SKM-1 treated with dmso at 0.1 percent for 144 hours (cell line): ENCODE data around the gene STARD13.

Source experiments
- DNase-seq: peaks from one replicate; lab custom pipeline; 2025; ENCODE audit not compliant: unreplicated experiment; lab: John Stamatoyannopoulos, UW

STARD13 gene

DNA sequence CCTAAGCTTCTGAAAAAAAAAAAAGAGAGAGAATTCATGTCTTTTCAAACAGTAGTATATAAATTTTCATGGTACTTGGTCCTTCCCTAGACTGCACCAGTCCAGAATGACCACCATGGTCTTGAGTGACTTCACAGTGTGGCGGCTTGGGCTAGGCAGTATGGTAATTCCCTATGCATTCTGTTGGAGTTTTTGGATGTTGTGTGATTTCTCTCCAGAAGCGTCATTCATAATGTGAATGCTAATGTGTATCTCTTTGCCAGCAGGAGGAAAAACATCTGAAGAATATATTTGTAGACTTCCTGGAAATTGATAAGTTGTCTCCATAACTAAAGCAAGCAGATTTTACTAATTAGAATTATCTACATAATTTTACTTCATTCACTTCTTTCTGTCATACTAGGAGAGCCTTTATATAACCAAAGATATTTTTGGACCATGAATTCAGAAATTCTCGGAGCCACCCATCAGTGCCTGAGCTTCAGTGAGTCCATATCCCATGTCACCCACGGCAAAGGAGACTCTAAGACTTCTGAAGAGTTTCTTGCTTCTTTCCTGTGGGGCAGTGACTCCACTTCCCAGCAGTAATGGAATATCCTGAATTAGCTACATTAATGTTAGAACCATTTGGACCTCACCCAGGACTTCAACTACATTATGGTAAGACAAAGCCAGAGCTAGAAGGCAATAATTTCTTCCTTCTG is 8.4 kb downstream of the STARD13 start:
- no peak for DNase-seq

DNA sequence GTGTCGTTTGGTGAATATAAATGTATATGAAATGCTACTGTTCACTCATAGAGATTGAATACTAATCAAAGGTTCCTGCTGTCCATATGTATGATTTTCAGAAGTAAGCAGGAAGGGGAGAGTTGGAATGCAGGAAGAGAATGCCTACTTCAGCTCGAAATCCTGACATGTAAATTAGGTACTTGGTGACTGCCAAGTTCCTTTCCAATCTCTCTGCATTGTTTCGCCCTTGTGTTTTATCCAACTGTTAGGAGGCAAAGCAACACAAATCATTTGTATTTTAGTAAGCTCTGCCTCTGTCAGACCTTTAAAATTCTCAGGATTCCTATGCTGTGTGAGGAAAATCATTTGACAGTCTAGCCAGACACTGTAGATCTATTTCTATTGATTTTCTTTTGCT is 9.0 kb downstream of the STARD13 start:
- no peak for DNase-seq

DNA sequence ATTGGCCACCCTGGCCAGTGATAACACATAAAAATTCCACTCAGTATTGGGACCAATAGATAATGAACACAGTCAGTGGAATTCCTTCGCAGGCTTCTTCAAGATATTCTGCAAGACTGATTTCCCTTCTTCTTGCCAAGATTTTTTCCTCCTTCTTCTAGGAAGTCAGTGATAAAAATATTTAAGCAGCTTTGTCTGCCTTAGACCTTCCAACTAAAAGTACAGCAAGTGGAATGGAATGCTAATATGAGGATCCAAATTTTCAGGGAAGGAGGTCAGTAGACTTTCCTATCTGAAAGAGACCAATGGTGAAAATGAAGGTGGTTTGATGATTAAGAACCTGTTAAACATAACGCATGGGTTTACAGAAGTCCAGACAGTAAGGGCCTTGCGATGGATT is 9.6 kb downstream of the STARD13 start:
- no peak for DNase-seq

DNA sequence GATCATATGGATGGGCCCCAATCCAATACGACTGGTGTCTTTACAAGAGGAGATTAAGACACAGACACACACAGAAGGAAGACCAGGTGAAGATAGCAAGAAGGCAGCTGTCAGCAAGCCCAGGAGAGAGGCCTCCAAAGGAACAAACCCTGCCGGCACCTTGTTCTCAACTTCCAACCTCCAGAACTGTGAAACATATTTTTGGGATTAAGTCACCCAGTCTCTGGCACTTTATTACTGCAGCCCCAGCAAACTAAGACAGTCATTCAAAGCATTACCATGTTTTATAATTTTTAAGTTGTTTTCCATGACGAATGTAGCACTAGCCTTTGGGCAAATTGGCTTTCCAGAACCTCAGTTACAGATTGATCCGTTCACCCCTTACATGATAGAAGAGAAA is 11.3 kb downstream of the STARD13 start:
- DNase-seq: no peak

DNA sequence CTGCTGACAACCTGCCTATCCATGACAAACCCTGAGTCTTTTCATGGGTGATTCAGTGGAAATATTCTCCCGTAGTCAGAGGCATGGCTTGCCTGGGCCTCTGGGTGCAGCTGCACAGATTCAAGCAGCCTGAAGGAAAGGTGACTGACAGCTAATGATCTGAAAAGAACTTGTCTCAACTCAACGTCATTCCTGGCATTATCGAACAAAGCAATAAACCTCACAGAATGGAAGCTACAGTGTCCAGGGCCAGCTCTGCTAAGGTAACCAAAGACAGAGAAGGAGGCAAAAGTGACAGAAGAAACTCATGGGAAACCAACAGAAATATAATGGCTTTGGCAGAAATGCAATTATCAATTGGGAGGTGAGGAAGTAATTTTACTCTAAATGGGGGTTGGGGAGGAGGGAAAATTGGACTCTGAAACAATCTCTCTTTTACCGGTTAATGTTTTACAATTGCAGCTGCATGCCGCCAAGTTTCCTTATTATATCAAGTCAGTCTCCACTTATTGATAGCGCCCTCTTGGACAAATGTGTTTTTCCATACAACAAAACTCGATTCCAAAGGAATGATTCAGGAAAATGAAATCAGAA is 12.9 kb downstream of the STARD13 start:
- no peak for DNase-seq

DNA sequence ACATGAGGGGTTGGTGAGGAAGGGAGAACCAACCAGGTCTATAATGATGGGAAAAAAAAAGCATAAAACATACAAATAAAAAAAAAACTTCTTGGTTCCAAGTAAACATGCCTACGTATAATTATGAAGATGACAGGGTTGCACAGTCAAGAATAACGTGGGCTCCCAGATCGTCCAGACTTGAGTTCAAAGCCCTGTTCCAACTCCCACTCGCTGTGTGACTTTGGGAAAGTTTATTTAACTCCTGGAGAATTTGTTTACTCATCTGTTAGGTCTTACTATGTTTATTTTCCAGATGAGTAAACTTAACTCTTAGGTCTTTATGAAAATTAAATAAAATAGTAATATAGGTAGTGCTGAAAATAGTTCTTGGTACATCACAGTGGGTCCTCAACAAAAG is 13.8 kb downstream of the STARD13 start:
- DNase-seq: no peak

DNA sequence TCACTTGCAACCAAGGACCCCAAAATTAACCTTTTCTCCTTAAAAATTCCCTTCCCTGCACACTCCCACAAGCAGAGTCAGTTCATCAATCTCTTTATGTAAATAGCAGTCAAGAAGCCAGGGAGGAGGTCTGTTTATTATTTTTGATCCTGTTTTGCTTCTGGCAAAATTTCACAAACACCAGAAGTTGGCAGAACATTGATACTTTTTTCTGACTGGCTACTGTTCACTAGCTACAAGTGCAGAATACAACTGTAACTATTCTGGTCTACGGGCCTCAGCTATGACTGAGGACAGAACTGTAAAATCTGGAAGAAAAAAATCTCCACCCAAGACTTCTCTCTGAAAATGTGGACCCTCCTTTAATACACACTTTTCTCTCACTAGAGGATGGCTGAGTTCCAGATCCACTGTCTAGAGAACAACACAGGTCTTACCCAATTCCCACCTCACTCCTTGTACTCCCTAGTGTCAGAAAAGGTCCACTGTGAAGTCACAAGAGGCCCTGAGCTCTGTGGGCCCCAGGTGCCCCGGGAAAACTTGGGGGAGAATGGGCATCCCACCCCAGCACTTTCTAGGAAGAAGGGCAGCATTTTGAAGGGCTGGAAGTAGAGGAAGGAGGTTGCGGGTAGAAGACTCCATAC is 14.5 kb downstream of the STARD13 start:
- DNase-seq: no peak

DNA sequence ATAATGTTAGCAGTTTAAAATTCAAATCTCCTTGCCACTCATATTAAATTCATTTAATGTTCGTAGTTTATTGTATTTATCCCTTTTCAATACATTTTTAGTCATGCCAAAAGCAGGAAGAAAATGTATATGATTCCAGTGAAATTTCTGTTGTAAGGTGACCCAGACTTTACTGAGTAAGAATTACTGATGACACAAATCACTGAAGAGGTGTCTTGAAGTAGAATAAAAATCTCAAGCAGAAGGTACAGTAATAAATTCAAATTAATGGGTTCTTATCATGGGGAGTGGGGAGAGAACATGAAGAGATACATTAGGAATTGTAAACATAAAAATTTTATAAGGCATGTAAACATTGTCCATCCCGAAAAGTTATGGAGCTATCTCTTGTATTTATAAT is 19.9 kb downstream of the STARD13 start:
- DNase-seq: no peak

DNA sequence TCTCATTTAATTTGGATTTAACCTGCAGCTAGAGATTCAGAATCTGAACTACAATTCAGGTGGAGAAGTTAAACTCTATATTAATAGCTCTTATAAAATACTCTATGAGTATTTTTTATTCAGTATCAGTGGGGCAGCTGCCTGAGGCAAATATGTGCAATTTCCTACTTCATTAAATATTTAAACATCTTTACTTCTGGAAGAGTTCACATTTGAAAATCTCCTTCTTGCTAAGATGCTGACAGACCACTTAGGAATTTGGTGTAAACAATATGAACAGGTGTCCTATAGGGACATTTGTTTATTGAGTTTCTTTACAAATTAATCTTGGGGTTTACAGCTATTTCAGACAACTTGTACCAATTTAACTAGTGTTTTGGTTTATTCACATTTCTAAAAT is 20.4 kb downstream of the STARD13 start:
- no peak for DNase-seq

DNA sequence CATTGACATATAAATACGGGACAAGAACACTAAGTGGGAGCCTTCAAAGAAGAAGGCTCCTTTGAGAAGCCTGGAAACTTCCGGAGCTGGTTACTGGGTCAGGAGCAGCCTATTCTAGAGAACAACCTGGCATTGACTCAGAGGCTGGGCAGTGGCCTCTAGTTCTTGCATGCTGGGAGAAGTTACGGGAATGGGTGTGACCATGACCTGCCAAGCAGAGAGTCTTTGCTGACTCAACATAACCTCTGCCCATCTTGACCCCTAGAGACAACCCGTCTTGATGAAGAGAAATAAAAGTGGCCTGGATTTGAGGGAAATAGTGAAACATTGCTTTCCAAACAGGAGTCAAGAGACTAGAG is 21.0 kb downstream of the STARD13 start:
- no peak for DNase-seq

DNA sequence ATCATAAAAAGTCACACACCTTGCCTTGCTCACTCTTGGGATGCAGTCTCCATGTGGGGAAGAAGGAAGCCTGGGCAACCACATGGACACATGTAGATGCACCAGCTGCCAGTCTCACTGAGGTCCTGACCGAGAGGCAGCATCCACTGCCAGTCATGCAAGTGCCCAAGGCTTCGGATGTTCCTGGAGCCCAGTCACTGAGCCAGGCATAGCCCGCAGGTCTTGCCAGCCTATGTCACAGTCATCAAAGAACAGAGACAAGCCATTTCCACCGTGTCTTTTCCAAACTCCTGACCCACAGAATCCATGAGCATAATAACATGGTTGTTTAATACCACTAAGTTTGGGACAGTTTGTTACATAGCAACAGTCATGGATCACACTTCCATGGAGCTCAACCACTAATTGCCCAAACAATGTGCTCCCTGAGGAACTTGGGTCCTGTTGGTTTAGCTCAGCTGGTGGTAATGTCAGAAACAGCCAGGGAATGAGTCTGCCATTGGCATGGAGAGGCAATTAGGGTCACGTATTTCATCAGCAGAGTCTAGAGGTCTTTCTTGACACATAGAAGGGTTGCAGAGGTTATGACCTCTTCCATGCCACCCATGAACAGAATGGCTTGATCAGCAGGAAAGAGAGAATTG is 21.5 kb downstream of the STARD13 start:
- no peak for DNase-seq

DNA sequence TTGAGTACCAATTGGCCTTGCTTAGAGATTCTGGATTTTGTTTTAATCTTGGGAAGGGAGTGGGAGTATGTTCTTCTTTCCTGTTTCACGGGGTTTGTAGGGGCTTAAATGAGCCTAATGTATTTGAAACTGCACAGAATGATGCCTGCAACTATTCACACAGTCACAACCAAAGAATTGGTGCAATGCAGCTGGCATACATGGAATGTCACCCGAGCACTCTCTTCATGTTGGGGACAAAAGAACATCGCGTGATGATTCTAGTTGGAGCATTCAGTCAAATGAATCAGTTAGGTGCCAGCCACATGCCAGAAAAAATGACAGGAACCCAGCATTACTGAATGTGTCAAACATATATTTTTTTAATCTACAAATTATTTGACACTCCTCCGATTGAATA is 22.1 kb downstream of the STARD13 start:
- no peak for DNase-seq

DNA sequence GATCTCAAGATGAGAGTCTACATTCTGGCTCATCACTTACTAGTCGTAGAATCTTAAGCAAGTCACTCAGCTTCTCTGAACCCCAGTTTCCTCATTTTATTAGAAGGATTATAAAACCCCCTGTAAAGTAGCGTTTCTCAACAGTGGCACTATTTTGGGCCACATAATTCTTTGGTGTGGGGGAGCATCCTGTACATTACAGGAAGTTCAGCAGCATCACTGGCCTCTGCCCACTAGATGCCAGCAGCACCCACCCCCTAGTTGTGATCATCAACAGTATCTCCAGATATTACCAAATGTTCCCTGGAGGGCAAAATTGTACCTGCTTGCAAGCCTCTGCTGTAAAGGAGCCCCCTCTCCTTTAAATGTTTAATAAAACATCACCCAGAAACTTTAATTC is 22.6 kb downstream of the STARD13 start:
- DNase-seq: no peak

DNA sequence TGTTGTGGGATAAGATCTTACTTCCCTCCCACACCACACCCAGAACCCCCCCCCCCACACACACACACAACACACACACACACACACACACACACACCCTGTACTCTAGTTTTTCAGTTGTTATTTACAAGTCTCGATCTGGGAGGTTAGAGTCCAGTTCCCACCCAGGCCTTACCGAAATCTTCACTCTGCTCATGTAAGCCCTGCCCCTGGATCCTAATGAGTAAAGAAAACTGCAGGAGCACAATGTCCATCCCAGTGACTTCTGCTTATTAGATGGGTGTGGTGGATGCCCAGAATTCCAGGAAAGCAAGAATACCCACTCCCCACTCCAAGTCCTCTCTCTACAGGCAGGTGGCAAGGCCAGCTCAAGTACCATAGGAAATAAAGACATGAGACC is 23.0 kb downstream of the STARD13 start:
- DNase-seq: no peak

DNA sequence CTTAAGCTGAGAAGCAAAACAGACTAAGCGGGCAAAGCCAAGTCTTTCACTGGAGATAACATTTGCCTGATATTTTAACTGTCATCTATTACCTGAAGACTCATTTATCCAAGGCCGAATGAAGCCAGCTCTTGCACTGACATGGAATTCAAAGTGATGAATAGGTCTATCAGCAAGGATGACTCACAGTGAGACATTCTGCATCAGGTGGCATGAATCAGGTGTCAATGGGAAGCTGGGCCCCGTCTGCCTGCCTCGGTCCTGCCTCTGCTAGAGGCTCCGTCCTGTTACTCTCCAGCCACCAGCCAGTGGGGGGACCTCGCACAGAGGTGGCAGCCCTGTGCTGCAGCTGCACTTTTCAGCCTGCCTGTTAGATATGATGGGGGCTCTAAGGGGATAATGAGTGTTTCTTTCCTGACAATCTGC is 23.5 kb downstream of the STARD13 start:
- DNase-seq: no peak

DNA sequence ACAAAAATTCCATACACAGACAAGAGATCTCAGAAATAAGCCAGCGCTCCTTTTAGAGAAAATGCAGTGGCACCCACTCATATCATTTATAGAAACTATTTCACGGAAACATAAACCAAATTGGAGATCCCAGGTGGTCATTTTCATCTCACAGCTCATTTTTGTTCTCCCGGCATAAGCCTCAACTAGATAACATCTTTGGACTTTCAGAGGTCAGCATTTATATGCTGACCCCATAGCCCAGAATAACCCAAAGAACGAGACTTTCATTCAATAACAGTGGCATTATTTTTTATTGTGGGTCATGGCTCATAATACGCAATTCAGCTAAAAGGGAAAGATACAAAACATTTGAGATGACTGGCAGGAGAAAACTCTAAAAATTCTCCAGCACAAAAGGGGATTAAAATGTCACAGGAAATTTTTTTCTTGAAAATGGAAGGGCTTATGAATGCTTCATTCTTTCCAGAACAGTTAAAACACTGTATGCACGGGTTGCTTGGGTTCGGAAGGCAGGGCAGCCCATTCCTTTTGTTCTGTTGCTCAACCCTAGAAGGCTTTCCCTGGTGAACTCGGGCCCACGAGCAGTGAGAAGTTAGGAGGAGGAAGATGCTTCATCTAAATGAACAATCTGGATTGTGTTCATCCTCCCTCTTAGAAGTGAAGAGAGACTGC is 24.0 kb downstream of the STARD13 start:
- DNase-seq: no peak

DNA sequence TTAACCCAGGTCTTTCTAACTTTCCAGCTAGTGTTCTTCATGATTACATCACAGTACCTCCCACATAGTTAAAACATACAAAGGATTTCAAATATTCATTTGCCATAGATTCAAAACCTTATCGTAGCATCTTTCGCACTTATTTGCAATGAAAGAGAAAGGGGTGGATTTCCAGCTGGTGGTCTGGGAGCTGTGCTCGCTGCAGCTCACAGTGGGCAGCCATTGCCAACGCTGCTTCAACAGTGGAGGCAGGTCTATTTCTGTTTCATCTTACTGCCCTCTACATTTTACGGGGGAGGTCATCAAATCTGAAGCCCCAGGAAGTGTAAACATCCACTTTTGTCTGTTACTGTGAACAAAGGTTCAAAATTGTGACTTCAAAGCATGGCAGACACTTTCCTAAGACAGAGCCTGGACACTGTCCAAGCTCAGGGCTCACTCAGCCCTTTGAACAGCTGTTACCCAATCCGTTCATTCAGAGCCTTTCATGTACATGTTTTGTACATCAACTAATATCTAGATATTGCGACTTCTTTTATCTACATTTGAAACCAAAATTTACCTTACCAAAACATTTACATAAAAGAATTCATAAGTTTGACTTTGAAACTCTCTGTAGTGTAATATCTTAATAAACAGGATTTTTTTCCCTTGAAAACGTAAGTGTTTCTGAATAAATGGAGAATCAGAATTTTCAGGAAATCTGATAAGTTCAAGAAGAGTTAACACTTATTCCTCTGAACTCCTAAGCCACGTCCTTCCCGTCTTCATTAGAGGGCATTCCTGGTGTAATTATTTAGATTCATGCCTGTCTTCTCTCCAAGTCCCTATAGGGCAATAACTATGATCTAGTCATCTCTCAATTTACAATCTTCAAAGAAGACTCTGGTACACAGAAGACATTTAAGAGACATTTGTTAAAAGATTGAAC is 25.1 kb downstream of the STARD13 start:
- DNase-seq: no peak

DNA sequence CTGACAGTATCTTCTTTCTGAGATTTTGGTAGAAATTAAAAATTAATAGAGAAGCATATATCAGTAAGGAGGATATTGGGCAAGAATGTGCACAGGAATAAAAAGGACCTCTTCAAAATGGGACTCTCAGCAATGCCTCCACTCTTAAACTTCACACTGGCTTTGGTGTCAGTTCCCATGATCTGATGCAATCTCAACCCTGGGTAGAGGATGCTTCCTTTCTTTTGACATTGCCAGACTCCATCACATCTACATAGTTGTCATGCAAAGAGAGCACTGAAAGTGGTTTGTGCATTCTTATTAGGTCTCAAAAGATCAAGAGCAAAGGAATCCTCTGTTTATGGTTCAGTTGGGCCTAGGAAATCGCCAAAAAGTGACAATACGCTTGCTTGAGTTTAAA is 26.3 kb downstream of the STARD13 start:
- no peak for DNase-seq

DNA sequence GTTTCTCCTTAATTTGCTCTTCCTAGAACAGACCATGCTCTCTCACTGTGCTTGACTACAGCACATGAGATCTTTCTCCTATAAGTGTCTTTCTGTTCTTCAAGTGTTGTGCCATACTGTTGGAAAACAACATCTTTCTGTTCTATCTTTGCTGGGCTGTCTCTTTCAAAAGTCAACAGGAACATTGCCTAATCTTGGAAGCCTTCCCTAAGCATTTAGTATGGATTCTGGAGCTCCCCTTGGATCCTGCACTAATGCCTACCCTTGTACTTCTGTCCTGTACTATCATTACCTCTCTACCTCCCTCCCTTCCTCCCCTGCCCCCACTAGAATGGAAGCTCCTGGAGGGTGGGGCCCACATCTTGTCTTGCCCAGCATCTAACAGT is 26.8 kb downstream of the STARD13 start:
- no peak for DNase-seq
